KBM-7 (cell line): ENCODE measurements around the gene GNPTG.

Experiments used
- DNase-seq: peaks from one replicate; pipeline ENCODE4 v3.0.0-alpha.2; 2015
- in situ Hi-C: fragments of 300-500 bp; cut with MboI; formaldehyde crosslinking; loops from 2 replicates; pipeline ENCODE4 v1.14.3; 2020; ENCODE audit warnings: low sequenced_read_pairs, low pct_unique_long_range_greater_than_20kb, mixed read lengths

GNPTG gene

GRCh38 chr16:1343428-1344242 lies 8.1 kb upstream of the GNPTG start:
- in situ Hi-C loops = no loop called here
- DNase-seq = no peak

GRCh38 chr16:1344499-1344898 lies 7.2 kb upstream of the GNPTG start:
- in situ Hi-C loops = no loop called here
- DNase-seq = no peak

DNA sequence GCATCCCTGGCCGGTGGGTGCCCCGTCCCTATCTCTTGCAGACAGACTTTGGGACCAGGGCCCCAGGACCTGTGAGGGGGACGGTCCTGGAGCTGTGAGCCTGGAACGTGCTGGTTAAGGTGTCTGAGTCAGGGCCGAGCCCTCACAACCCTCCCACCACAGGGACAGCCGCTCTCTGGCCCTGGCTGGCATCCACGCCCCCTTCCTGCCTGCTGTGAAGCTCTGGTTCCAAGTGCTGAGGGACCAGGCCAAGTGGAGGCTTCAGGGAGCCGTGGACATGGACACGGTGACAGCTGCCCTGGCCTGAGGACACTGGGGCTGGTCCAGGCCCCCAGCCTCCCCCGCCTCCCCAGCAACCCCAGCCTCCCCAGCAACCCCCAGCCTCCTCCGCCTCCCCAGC lies 6.6 kb upstream of the GNPTG start:
- in situ Hi-C loops = no loop called here
- DNase-seq = no peak

DNA sequence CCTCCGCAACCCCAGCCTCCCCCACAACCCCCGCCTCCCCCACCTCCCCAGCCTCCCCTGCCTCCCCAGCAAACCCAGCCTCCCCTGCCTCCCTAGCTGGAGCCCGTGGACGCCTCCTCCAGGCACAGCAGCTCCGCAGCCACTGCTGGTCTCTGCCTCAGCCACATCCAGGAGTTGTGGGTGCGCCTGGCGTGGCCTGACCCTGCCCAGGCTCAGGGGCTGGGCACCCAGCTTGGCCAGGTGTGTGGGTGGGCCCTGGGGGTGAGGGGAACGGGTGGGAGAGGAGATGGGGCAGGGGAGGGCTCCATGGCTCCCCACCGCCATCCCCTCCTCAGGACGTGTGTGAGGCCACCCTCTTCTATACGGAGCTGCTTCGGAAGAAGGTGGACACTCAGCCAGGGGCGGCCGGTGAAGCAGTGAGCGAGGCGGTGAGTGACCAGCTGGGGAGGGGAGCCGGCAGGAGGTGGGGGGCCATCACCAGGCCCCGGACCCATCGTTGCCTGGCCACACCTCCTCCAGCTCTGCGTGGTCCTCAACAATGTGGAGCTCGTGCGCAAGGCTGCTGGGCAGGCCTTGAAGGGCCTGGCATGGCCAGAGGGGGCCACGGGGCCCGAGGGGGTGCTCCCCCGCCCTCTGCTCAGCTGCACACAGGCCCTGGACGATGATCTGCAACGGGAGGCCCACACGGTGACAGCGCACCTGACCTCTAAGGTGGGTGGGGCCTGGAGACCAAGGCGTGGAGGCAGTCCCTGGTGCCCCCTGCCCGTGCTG lies 5.9 kb upstream of the GNPTG start:
- DNase-seq = no peak
- in situ Hi-C loops = no loop called here

DNA sequence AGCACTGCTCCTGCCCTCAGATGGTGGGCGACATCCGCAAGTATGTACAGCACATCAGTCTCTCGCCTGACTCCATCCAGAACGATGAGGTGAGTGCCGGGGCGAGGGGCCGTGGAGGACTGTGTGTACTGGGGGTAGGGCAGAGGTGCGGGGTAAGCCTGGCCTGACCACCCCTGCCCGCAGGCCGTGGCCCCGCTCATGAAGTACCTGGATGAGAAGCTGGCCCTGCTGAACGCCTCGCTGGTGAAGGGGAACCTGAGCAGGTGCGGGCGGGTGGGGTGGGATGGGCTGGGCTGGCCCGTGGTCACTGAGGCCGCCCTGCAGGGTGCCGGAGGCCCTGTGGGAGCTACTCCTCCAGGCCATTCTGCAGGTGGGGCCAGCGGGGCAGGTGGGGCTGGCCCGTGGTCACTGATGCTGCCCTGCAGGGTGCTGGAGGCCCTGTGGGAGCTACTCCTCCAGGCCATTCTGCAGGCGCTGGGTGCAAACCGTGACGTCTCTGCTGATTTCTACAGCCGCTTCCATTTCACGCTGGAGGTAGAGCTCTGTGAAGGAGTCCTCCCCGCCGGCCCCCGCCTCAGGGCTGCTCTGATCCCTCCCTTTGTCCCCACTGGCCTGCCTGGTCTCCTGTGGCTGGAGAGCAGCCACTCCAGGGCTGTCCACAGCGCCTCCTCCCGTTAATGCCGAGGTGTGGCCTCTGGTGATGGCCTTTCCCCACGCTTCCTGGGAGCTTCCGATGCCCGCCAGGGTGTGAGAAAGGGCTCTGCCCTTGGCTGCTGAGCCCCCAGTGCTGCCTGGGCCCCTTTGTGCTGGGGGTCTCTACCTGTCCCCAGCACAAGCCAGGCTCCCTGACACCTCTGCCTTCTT lies 5.1 kb upstream of the GNPTG start:
- DNase-seq = no peak
- in situ Hi-C loops = no loop called here

DNA sequence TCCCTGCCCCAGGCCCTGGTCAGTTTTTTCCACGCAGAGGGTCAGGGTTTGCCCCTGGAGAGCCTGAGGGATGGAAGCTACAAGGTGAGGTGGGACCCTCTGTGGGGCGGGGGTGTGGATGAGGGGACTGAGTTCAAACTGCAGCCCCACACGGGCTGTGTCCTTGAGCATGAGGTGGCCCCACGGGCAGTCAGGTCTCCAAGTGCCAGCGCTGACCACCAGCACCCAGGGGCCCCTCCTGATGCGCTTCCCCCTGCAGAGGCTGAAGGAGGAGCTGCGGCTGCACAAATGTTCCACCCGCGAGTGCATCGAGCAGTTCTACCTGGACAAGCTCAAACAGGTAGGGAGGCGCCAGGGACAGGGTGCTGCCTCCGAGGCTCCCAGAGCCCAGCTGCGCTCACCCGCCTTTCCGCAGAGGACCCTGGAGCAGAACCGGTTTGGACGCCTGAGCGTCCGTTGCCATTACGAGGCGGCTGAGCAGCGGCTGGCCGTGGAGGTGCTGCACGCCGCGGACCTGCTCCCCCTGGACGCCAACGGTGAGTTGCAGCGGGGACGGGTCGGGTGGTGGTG lies 4.4 kb upstream of the GNPTG start:
- no peak for DNase-seq
- in situ Hi-C loops = no loop called here

DNA sequence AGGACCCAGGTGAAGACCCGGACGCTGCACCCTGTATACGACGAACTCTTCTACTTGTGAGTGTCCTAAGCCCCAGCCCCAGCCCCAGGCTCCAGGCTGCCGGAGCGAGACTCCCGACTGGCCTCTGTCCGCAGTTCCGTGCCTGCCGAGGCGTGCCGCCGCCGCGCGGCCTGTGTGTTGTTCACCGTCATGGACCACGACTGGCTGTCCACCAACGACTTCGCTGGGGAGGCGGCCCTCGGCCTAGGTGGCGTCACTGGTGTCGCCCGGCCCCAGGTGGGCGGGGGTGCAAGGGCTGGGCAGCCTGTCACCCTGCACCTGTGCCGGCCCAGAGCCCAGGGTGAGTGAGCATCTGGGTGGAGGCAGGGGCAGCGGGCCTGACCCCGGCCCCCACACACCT lies 3.8 kb upstream of the GNPTG start:
- in situ Hi-C loops = no loop called here
- no peak for DNase-seq

GRCh38 chr16:1348441-1348840 lies 3.3 kb upstream of the GNPTG start:
- no peak for DNase-seq
- in situ Hi-C loops = no loop called here

GRCh38 chr16:1348926-1349325 lies 2.8 kb upstream of the GNPTG start:
- no peak for DNase-seq
- in situ Hi-C loops = no loop called here

GRCh38 chr16:1349351-1349750 lies 2.4 kb upstream of the GNPTG start:
- no peak for DNase-seq
- in situ Hi-C loops = no loop called here

DNA sequence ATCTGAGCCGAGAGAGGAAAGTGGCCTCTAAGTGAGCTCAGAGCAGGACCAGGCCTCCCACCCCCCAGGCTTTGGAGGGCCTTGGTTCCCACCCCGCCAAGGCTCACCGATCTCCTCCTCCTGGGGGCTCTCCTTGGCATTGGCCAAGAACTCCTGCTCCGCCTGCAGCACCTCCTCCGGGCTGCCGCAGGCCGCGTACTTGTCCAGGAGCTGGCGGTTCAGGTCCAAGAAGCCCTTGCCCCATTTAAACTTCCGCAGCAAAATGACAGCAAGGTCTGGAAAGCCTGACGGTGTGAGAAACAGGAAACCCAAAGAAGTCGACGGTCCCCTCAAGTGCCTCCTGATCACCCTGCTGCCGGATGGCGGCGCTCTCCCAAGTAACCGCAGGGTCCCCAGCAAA lies 1.8 kb upstream of the GNPTG start:
- in situ Hi-C loops = no loop called here
- no peak for DNase-seq

- no peak for DNase-seq
These were observed 1.0 kb upstream of the GNPTG start for GRCh38 chr16:1350691-1351090.

DNA sequence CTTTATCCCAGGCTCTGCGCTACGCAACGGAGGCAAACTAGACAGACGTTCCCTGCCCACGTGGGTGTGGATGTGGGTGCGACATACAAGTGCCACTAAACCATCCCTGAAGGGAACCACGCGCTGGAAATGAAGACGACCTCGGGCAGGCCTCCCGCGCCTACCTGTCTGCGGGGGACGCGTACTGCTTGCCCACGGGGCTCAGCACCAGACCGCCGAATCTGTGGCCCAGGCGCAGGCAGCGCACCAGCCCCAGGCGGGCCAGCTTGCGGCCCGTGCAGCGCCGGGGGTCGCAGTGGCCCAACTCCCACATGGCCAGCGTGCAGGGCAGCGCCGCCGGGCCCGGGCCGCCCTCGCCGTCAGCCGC lies 533 bp upstream of the GNPTG start:
- in situ Hi-C loops = no loop called here
- DNase-seq = no peak

More at GRCh38 chr16:1350691-1351090, 1.0 kb upstream of the GNPTG start:
- in situ Hi-C loops = no loop called here

DNA sequence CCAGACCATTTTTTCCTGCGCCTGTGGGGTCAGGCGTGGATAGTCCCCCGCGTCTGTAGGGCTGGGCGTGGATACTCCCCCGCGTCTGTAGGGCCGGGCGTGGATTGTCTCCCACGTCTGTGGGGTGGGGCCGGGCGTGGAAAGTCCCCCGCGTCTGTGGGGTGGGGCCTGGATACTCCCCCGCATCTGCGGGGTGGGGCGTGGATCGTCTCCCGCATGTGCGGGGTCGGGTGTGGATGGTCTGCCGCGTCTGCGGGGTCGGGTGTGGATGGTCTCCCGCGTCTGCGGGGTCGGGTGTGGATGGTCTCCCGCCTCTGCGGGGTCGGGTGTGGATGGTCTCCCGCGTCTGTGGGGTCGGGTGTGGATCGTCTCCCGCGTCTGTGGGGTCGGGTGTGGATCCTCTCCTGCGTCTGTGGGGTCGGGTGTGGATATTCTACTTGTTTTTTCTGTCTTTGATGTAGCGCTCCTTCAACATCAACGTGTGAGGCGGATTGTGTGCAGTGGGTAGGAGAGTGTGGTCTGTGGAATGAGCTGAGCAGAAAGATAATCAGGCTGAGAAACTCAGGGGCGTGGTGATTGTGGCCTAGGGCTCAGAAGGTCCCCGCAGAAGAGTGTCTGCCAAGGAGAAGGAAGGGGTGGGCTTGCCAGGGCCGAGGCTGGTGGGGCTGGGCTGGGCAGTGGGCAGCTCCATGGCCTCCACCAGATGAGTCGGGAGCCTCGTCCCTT lies 3.2 kb downstream of the GNPTG start:
- in situ Hi-C loops = no loop called here
- DNase-seq = no peak

- in situ Hi-C loops = no loop called here
- no peak for DNase-seq
These were observed 3.9 kb downstream of the GNPTG start for GRCh38 chr16:1355591-1355990.

DNA sequence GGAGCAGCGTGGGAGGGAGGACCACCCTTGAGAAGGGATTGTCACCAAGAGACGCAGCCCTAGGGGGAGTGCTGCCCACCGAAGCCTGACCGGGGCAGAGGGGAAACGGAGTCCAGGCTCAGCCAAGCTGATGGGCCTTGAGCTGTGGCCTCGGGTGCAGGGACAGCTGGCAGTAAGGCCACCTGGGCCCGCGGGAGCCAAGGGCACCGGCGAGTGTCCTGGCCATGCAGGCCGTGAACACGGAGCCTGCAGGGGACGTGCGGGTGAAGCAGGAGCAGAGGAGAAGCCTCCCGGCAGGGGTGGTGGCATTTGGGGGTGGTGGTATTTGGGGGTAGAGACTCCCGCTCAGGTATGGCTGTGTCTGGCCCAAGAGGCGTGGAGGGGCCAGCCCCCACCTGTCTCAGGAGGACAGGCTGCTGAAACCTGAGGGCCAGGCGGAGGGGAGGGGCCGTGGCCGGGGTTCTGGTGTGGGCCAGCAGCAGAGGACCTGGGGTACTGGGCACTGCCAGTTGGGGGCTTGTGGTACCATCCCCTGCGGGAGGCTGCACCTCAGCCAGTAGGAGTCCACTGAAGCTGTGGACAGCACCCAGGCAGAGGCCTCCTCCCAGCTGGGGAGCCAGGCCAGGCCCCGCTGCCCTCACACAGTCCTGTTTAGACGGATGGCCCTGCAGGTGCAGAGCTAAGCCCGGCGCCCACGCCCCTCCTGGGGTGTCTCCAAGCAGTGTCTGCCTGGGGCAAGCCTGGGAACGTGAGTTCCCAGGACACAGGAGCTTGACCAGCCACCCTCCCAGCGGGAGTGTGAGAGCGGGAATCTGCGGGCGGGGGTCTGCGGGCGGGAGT lies 4.5 kb downstream of the GNPTG start:
- in situ Hi-C loops = no loop called here

GRCh38 chr16:1357906-1358566 lies 6.3 kb downstream of the GNPTG start:
- in situ Hi-C loops = no loop called here
- no peak for DNase-seq

More for the DNA sequence above, 4.5 kb downstream of the GNPTG start:
- no peak for DNase-seq
